K562 (cell line): Measurements from ENCODE around the gene NTSR1.

Experiments
- DACH1 ChIP-seq: fragments of 450-650 bp; IDR thresholded peaks from 2 replicates; pipeline ENCODE4 v1.6.1; 2018; ENCODE audit not compliant: partially characterized antibody
- EZH2 ChIP-seq: IDR thresholded peaks from 2 replicates; pipeline ENCODE4 v1.6.1; 2012; ENCODE audit warnings: low read depth, mild to moderate bottlenecking, inconsistent platforms, low read length, borderline replicate concordance
- GATA2 ChIP-seq: sonication (generic); formaldehyde crosslinking; IDR thresholded peaks from 2 replicates; pipeline ENCODE4 v1.4.0; 2020; ENCODE audit warnings: mild to moderate bottlenecking, missing genetic modification reagents
- MTA2 ChIP-seq: fragments of 450-650 bp; IDR thresholded peaks from 2 replicates; pipeline ENCODE4 v1.6.1; 2016; ENCODE audit warnings: low read depth
- PTRF ChIP-seq: fragments of 450-650 bp; IDR thresholded peaks from 2 replicates; pipeline ENCODE4 v1.6.1; 2016; ENCODE audit warnings: mild to moderate bottlenecking, missing genetic modification characterization, missing compliant biosample characterization
- RAD21 ChIP-seq, 2 experiments: fragments of 250-450 bp in 1 of 2; fragments of 450-650 bp in 1 of 2; sonication (Bioruptor Pico) in 1 of 2; formaldehyde crosslinking in 1 of 2; IDR thresholded peaks in 1 of 2; conservative IDR thresholded peaks in 1 of 2; 2 replicates each; pipeline versions ENCODE4 v1.4.0 to v1.8.0; 2020 to 2022; ENCODE audit warnings: mild to moderate bottlenecking in 2 of 2, moderate library complexity in 1 of 2
- SIN3A ChIP-seq, 2 experiments: fragments of 150-350 bp in 1 of 2; IDR thresholded peaks; 2 replicates each; pipeline ENCODE4 v1.6.1; 2011 to 2016; ENCODE audit warnings: borderline replicate concordance in 2 of 2, low read depth in 2 of 2, low read length in 2 of 2, mild to moderate bottlenecking in 2 of 2, moderate library complexity in 2 of 2; ENCODE audit not compliant: control insufficient read depth in 1 of 2
- SIX5 ChIP-seq, 2 experiments: IDR thresholded peaks; 2 replicates each; pipeline ENCODE4 v1.6.1; 2011; ENCODE audit warnings: low read length in 2 of 2, borderline replicate concordance in 1 of 2, low read depth in 1 of 2, mild to moderate bottlenecking in 1 of 2, moderate library complexity in 1 of 2; ENCODE audit not compliant: insufficient read depth in 1 of 2
- SMC3 ChIP-seq: conservative IDR thresholded peaks from 2 replicates; pipeline ENCODE4 v1.6.1; 2011; ENCODE audit warnings: low read depth, low read length, improper control_type of control experiment; ENCODE audit not compliant: insufficient read depth
- SP1 ChIP-seq: sonication (generic); formaldehyde crosslinking; IDR thresholded peaks from 2 replicates; pipeline ENCODE4 v1.8.1; 2022; ENCODE audit warnings: mild to moderate bottlenecking, missing genetic modification reagents
- SUPT5H ChIP-seq: fragments of 450-650 bp; IDR thresholded peaks from 2 replicates; pipeline ENCODE4 v1.6.1; 2016
- ZBTB8A ChIP-seq: fragments of 450-650 bp; IDR thresholded peaks from 2 replicates; pipeline ENCODE4 v1.6.1; 2018; ENCODE audit warnings: mild to moderate bottlenecking, moderate library complexity; ENCODE audit not compliant: partially characterized antibody
- TF ChIP-seq, protein P1 (sequence below), 3 experiments: IDR thresholded peaks in 2 of 3; conservative IDR thresholded peaks in 1 of 3; 2 replicates each; pipeline ENCODE4 v1.5.1; 2011 to 2012; ENCODE audit warnings: low read length in 3 of 3, mild to moderate bottlenecking in 3 of 3, control low read depth in 2 of 3, improper control_type of control experiment in 1 of 3, inconsistent platforms in 1 of 3, low read depth in 1 of 3, mixed read lengths in 1 of 3, moderate library complexity in 1 of 3; ENCODE audit not compliant: insufficient read depth in 2 of 3
- TF ChIP-seq, protein P2 (sequence below): fragments of 250-450 bp; sonication (Bioruptor Pico); IDR thresholded peaks from 2 replicates; pipeline ENCODE4 v1.5.0; 2020; ENCODE audit warnings: mild to moderate bottlenecking, borderline replicate concordance

DNA sequence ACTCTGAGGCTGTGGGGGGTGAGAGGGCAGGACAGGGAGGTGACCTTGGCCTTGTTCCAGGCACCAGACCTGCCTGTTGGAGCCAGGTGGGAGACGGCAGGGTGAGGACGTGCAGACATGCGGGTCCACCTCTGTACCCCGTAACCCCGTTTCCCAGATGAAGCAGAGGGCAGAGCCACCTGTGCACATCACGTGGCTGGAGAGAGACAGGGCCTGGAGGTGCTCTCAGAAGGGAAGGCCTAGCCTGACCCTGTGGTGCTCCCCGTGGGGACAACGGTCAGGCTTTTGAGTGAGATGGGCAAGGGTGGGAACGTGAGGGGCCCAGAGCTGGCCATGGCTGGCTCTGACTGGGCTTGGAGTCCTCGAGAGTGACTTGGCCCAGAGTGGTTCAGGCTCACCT, 6.6 kb downstream of the NTSR1 start:
- TF ChIP-seq, protein P1, sequence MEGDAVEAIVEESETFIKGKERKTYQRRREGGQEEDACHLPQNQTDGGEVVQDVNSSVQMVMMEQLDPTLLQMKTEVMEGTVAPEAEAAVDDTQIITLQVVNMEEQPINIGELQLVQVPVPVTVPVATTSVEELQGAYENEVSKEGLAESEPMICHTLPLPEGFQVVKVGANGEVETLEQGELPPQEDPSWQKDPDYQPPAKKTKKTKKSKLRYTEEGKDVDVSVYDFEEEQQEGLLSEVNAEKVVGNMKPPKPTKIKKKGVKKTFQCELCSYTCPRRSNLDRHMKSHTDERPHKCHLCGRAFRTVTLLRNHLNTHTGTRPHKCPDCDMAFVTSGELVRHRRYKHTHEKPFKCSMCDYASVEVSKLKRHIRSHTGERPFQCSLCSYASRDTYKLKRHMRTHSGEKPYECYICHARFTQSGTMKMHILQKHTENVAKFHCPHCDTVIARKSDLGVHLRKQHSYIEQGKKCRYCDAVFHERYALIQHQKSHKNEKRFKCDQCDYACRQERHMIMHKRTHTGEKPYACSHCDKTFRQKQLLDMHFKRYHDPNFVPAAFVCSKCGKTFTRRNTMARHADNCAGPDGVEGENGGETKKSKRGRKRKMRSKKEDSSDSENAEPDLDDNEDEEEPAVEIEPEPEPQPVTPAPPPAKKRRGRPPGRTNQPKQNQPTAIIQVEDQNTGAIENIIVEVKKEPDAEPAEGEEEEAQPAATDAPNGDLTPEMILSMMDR (IDR thresholded peaks at IDR 0.05 in 2 of 3, conservative IDR thresholded peaks at IDR 0.05 in 1 of 3; ENCODE audit: insufficient read depth in 2 of 3, low read depth in 1 of 3, low read length in 3 of 3): no peak
- TF ChIP-seq PTRF (tag) (no peak), MTA2 (no peak), SIN3A (IDR thresholded peaks at IDR 0.05; ENCODE audit: borderline replicate concordance in 2 of 2, control insufficient read depth in 1 of 2, low read depth in 2 of 2, low read length in 2 of 2) (no peak), SUPT5H (no peak), SP1 (no peak), EZH2 (no peak), RAD21 (CRISPR knock-in tag; conservative IDR thresholded peaks at IDR 0.05 in 1 of 2, IDR thresholded peaks at IDR 0.05 in 1 of 2) (no peak), SMC3 (no peak), SIX5 (IDR thresholded peaks at IDR 0.05; ENCODE audit: borderline replicate concordance in 1 of 2, insufficient read depth in 1 of 2, low read depth in 1 of 2, low read length in 2 of 2) (no peak), GATA2 (no peak), DACH1 (no peak), ZBTB8A (no peak)
- TF ChIP-seq, protein P2, sequence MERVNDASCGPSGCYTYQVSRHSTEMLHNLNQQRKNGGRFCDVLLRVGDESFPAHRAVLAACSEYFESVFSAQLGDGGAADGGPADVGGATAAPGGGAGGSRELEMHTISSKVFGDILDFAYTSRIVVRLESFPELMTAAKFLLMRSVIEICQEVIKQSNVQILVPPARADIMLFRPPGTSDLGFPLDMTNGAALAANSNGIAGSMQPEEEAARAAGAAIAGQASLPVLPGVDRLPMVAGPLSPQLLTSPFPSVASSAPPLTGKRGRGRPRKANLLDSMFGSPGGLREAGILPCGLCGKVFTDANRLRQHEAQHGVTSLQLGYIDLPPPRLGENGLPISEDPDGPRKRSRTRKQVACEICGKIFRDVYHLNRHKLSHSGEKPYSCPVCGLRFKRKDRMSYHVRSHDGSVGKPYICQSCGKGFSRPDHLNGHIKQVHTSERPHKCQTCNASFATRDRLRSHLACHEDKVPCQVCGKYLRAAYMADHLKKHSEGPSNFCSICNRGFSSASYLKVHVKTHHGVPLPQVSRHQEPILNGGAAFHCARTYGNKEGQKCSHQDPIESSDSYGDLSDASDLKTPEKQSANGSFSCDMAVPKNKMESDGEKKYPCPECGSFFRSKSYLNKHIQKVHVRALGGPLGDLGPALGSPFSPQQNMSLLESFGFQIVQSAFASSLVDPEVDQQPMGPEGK (CRISPR knock-in tag): no peak
